ENCODE measurements around the gene RBM6.

The RBM6 gene

DNA sequence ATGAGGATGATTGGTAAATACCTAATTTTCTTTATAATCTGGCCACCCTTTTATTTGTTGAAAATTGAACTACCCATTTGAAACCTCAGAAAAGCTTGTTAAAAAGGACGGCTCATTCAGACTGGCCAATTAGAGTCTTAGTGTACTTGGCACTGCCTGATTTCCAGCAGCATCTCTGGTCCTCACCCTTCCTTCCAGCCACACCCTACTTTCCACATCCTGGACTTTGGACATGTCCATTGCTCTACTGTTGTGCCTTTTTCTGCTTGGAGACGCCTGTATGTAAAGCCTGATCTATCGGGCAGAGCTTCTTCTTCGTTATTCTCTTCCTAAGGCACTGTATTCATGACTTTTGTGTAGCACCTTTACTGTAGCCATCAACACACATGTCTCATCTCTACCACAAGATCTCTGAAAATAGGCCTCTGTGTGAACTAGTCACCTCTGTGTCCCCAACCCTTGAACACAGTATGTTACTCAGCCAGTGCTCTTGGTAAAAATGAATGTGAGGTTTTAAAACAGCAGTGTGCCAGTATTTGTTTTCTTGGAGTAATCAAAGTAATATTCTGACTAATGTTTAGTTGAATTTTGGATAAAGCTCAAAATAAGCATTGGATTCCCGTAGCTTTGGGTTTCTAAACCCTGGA is 155.5 kb downstream of the RBM6 start:
- no peak for DNase-seq

DNA sequence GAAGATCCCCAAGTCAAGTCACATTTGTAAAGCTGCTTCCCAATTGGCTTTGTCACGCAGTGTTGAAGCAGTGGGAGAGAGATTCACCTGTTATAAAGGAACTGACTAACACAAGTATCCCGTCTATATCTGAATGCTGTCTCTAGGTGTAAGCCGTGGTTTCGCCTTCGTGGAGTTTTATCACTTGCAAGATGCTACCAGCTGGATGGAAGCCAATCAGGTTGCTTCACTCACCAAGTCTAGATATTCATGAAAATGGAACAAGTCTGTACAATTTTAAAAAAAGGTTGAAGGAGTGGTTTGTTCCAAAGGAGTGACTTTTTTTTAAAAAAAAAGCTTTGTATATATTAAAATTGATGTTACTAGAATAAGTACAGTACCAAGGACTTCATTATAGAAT is 160.4 kb downstream of the RBM6 start:
- no peak for DNase-seq

DNA sequence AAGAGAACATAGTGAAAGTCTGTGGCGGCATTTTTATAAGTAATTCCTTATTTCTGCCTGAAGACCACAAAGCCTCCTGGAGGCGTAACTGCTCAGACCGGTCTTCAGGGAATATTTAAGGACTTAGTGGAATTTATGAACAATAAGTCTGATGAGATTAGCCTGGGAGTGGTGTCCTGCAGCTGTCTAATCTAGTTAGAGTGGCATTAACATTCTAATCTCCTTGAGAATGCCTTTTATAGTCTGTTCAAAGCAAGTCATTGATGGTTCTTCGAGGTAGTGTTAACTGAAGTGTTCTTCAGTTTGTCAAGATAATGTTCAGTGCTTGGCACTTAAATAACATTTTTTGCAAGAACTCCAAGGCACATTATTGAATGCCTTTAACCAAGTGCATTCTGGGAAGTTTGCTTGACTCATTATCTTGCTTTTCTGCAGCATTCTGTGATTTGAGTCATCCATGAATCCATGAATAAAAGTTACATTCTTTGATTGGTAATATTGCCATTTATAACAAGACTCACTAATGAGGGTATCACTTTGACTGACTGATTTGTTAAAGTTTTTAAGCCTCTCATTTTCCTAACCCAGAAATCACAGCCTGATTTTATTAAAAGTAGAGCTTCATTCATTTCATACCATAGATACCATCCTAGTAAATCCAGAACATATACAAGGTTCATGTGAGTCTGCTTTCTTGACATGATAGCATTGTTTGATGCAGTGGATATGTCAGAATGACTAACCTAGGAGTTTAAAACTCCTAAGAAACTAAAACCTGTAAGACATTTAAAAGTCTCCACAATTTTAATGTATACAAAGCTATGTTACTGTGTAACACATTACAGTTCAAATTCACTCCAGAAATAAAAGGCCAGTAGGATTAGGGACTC is 161.3 kb downstream of the RBM6 start:
- no peak for DNase-seq

DNA sequence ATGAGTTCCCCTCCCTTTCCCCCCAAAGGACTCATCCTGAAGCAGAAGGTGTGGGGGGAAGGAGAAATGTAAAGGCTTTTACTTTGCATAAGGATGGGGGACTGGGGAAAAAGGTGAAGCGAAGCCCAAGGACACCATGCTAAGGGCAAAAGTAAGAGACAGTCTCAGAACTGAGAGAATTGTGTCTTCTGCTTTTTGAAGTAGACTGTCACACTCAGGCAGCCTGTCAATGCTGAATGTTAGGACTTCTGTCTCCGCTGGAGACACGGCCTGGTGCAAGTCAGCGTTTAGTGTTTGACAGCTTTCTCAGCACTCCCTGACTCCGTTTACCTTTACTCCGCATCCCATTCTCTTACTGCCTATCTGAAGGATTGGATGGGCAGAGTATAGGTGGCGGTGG is 162.6 kb downstream of the RBM6 start:
- DNase-seq, result no peak

DNA sequence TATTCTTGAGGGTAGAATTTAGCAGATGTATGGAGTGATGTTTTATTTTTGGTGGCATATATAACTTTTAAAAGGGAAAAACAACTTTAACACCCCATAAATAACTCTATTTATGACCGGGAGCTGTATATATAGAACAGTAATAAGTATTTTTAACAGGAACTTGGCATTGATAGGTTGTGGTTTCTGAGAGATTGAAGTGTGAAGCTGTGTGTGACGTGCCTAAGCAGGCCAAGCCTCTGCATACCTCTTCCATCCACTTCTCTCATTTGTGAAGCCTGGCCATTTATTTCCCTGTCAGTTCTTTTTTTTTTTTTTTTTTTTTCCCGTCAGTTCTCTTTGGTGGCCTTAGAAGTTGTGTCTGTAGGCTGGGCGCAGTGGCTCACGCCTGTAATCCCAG is 171.8 kb downstream of the RBM6 start:
- no peak for DNase-seq

DNA sequence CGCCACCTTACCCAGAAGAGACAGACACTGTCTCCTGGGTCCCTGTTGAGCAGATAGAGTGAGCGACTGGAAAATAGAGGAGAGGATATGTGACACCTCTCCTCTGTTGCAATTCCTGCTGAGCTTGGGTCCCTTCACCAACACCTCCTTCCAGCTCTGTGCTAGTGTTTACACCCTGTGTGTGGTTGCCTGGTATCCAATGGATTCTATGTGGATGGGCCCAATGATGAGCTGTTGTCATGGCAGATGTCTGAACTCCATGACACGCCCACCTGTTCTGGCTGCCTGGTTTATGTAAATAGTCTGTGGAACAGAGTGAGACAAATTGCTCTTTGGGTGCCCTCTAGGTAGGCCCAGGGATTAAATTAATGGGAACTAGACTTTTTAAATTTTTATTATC is 172.5 kb downstream of the RBM6 start:
- DNase-seq, result no peak

- no peak for DNase-seq
These were observed 177.2 kb downstream of the RBM6 start for GRCh38 chr3:50117120-50117519.

- DNase-seq, result no peak
These were observed 178.3 kb downstream of the RBM6 start for GRCh38 chr3:50118237-50118636.

DNA sequence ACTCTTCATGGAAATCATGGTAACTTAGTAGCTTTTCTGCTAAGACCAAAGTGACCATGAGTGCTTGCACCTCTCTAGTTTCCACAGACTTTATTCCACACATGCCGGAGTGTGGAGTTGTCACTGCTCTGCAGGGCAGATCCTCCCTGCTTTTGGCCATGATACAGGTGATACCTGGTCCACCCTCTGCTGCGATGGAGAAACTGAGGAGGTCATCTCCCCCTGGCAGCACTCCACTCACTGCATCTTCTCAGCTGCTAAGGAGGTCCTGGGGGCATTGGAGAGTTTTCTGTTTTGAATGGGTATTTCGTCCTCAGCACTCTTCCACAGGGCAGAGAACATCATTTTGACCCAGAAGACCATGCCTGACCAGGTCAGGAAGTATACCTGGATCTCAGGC is 179.8 kb downstream of the RBM6 start:
- DNase-seq, result no peak

GRCh38 chr3:50120364-50121071 is 180.6 kb downstream of the RBM6 start:
- no peak for DNase-seq

DNA sequence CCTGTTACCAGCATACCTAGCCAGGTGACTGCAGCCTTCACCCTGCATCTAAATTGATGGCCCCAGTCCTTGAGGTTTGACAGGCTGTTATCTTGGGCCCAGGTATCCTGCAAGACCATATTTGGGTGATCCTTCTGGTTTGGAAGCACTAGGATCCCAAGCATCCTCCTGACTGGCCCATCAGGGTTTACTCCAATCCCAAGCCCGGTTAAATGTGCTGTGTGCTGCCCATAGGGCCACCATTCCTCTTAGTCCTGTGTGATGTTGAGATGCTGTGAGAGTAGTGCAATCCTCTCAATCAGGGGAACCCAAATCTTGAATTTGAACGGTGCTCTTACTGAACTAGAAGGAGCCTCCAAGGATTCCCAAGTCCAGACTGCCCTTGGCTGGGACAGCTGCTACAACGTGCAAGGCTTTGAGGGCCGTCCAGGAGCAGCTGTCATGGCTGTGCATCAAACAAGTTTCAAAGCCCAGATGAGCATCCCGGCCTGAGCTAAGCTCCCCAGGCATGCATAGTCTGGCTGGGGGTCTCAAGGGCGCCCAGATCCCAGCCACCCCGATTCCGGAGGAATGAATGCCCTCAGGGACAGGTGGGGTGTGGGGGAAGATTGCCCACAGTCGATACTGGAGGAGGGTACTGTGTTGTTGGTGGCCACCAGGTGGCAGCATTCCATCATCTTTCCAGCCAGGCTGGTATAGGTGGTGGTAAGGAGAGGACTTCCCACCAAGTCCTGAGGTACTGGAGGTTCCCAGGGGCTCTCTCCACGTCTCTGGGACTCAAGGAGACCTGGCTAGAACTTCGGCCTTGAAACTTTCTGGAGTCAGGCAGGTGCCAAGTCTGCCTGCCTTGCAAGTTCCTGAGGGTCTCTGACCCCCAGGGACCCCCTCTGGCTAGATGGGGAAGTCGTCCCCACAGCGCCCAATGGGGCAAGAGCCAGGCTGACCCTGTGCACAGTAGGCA is 181.4 kb downstream of the RBM6 start:
- peak; percentile 64 for DNase-seq

DNA sequence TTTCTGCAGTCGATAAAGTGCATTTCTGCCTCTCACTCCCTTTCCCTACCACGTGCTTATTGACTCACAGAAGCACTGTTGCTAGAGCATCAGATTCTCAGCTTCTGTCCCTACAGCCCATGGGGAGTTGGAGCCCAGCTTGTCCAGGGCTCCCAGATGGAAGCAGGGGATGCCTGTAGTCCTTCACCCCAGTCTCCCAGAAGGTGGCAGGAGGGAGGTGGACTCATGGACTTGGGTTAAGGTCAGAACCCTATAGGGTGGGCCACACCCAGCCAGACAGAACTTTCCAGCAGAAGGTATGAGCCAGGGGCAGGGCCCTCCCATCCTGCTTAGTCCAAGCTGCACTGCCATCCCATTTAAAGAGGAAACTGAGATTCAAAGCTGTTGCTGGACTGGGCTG is 182.1 kb downstream of the RBM6 start:
- DNase-seq, result no peak

GRCh38 chr3:50122661-50123391 is 182.9 kb downstream of the RBM6 start:
- DNase-seq, result no peak

DNA sequence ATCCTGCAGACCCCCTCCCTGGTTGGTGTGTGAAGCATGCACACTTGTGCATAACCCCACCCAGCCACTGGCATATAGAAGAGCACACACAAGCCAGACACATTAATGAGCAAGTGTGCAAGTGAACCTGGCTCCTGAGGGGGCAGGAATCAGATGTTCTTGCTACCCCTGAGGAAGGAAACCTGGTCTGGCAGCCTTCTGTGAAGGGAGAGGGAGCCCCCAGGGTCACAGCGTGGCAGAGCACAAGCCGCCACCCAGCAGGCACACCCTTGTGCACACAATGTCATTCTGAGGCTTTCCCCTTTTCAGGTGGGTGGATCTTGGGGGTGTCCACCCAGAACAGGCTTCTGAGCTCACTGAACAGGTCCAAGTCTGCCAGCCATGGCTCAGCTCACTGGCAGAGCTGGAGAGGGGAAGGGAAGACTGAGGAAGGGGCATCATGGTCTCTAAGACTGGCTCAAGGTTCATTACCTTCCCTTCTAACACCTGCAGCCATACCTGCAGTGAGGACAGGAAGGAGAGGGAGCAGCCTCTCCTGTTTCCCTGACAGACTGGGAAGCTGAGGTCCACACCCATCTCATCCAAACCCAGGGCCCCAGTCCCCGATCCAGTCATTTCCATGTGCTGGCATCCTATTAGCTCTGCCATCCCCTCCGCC is 183.6 kb downstream of the RBM6 start:
- DNase-seq, result no peak

GRCh38 chr3:50124052-50124799 is 184.3 kb downstream of the RBM6 start:
- DNase-seq, result no peak

GRCh38 chr3:50124800-50125178 is 184.8 kb downstream of the RBM6 start:
- no peak for DNase-seq

DNA sequence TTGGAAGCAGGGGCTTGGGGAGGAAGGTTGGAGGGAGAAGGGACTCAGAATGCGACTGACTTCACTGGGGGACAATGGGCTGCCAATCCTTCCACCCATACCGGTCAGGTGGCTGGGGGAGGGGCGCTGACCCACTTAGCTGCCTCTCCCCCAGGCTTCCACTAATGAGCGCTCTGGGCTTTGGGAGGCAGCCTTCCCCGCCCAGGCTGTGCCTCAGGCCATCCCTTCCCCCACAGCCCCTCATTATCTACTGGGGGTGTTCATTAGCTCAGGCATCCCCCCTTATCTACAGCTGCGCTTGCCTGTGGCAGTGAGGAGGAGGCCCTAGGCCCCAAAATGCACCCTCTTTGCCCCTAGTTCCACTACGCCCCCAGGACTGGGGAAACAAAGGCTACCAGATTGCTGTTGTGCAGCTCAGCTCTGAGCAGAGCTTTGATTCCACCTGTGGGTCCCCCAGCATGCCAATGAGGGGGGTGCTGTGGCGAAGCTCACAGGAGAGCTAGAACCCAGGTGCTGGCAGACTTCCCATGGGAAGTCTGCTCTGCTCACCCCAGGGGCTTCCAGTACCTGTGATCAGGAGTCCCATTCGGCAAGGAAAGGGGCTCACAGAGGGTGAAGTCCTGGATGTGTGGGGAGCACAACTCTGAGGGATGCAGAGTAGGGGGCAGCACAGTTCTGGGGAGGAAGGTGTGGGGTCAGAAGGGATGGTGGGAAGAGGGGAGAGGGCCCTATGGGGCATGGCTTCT is 185.8 kb downstream of the RBM6 start:
- no peak for DNase-seq

DNA sequence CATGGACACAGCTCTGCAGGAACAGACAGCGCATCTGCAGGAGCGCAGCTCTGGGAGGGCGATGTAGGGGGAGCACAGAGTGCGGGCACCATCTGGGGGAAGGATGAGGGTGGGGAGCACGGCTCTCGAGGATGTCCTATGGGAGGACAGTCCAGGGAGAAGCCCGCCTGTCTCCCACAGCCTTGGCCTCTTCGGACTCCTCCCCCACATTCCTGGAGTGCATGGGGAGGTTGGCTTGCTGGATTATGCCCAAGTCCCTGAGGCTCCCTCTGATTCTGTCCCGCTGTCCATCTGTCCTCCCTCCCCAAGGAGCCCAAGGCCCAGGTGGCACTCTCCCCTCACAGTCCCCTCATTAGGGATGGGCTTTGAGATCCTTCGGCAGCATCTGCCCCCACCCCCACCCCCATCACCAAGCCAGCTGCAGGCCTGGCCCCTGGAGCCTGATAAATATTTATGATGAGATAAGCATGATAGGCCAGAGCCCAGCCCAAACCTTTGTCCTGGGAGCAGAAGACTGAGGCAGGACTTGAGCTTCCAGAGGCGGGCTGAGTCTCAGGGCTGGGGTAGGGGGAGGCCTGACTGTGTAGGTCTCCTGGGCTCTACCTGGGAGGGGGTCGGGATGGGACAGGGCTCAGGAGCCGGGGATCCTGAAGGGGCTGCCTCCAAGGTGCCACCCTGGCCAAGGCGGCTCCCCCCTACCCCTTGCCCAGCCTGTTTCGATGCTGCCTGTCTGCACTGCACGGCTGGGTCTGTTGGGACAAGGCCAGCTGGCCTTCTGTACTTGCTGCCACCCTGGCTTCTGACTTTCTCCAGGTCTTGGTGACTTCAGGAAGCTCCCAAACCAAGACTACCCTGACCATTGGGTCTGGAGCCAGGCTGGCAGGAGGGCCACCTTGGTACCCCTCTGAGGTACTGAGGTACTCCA is 186.6 kb downstream of the RBM6 start:
- DNase-seq, result no peak

All from midbrain (tissue), 1 donor.